Neural progenitor cell (in vitro differentiated cells): Measurements from ENCODE around the gene CCDC102B. TPM values are rescaled to one million over a fixed set of nuclear protein-coding genes. Genes with fewer than 3 reads are reported as not detected.

Experiments used
- DNase-seq: peaks from one replicate; pipeline ENCODE4 v3.0.0-alpha.2; 2016; ENCODE audit warnings: low spot score
- H2AFZ ChIP-seq: fragments of 200-600 bp; sonication (generic); replicated peaks from 2 replicates; pipeline ENCODE4 v1.6.1; 2016; ENCODE audit warnings: antibody characterized with exemption
- H3F3A ChIP-seq: fragments of 200-600 bp; sonication (generic); 2 replicates; pipeline ENCODE4 v1.6.1; 2016; ENCODE audit warnings: antibody characterized with exemption, low read depth
- H3K27ac ChIP-seq: fragments of 200-600 bp; sonication (generic); 2 replicates; pipeline ENCODE4 v1.5.1; 2016; ENCODE audit warnings: mild to moderate bottlenecking
- H3K27me3 ChIP-seq: fragments of 200-600 bp; sonication (generic); 2 replicates; pipeline ENCODE4 v1.6.1; 2016; ENCODE audit warnings: mild to moderate bottlenecking, moderate library complexity
- H3K36me3 ChIP-seq: fragments of 200-600 bp; sonication (generic); 2 replicates; pipeline ENCODE4 v1.5.1; 2016
- H3K4me1 ChIP-seq: fragments of 200-600 bp; sonication (generic); 2 replicates; pipeline ENCODE4 v1.6.1; 2016; ENCODE audit warnings: mixed run types
- H3K4me2 ChIP-seq: fragments of 200-600 bp; sonication (generic); 2 replicates; pipeline ENCODE4 v1.6.1; 2016
- H3K4me3 ChIP-seq: fragments of 200-600 bp; sonication (generic); 2 replicates; pipeline ENCODE4 v1.5.1; 2016
- H3K79me2 ChIP-seq: fragments of 200-600 bp; sonication (generic); 2 replicates; pipeline ENCODE4 v1.6.1; 2016; ENCODE audit warnings: low read depth
- H3K9ac ChIP-seq: fragments of 200-600 bp; sonication (generic); 2 replicates; pipeline ENCODE4 v1.6.1; 2016
- H3K9me3 ChIP-seq: fragments of 200-600 bp; sonication (generic); 2 replicates; pipeline ENCODE4 v1.5.1; 2016; ENCODE audit warnings: low read depth
- H4K20me1 ChIP-seq: fragments of 200-600 bp; sonication (generic); 2 replicates; pipeline ENCODE4 v1.6.1; 2016; ENCODE audit warnings: low read depth
- H3K27ac Mint-ChIP-seq: 3 replicates; pipeline ENCODE4 v1.8.0; 2021; ENCODE audit warnings: mixed read lengths
- H3K27me3 Mint-ChIP-seq: 2 replicates; pipeline ENCODE4 v1.8.0; 2022; ENCODE audit warnings: low read depth, mild to moderate bottlenecking, inconsistent platforms, moderate library complexity, mixed read lengths; ENCODE audit not compliant: insufficient read depth
- H3K36me3 Mint-ChIP-seq: 3 replicates; pipeline ENCODE4 v1.8.0; 2021; ENCODE audit warnings: mixed read lengths
- H3K4me1 Mint-ChIP-seq: 3 replicates; pipeline ENCODE4 v1.8.0; 2021; ENCODE audit warnings: mixed read lengths
- H3K4me3 Mint-ChIP-seq: 3 replicates; pipeline ENCODE4 v1.8.0; 2021; ENCODE audit warnings: mild to moderate bottlenecking, moderate library complexity, mixed read lengths
- H3K9me3 Mint-ChIP-seq: 3 replicates; pipeline ENCODE4 v1.8.0; 2020; ENCODE audit warnings: mixed read lengths
- EZH2 ChIP-seq: fragments of 200-600 bp; sonication (generic); IDR thresholded peaks from 2 replicates; pipeline ENCODE4 v1.6.1; 2017; ENCODE audit warnings: antibody characterized with exemption, mild to moderate bottlenecking, moderate library complexity
- EZH2phosphoT487 ChIP-seq: fragments of 200-600 bp; sonication (generic); IDR thresholded peaks from 2 replicates; pipeline ENCODE4 v1.6.1; 2017; ENCODE audit warnings: antibody characterized with exemption
- total RNA-seq: library from RNA; depleted of rRNA; stranded (reverse); fragments of >200 nt; gene quantifications from 2 replicates; pipeline ENCODE4 v1.2.3, GENCODE V29; 2015; ENCODE audit warnings: low replicate concordance
- TF ChIP-seq, protein P1 (sequence below): fragments of 200-600 bp; sonication (generic); IDR thresholded peaks from 2 replicates; pipeline ENCODE4 v1.5.1; 2017; ENCODE audit warnings: antibody characterized with exemption, mild to moderate bottlenecking

CCDC102B gene
- total RNA-seq, 1 donor from 2014 or later = 26.2 TPM

DNA sequence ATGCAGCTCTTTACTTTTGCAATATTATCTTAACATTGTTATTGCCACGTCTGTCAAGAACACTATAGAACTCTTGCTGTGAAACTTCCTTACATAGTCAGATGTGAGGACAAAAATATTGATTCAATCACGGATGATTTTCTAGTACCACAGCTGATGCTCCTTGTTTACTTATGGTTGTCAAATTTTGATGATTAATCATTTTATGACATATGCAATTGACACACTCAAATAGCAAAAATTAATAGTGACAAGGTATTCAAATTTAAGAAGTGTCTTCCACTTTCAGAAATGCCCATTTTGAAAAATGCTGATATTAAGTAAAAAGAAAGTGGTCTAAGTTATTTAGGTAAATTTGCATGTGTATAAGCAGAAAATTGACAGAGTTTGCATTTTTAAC, 284.0 kb downstream of the CCDC102B start:
- Histone ChIP-seq H2AFZ (no peak overlapping the region), H3K4me2 (no peak overlapping the region), H3K27ac (no peak overlapping the region), H3K9me3 (no peaks in the 10 kb centered on the region), H3K4me3 (no peak overlapping the region), H3F3A (no peaks in the 10 kb centered on the region), H4K20me1 (no peaks in the 10 kb centered on the region), H3K36me3 (no peaks in the 10 kb centered on the region), H3K27me3 (no peaks in the 10 kb centered on the region), H3K4me1 (no peaks in the 10 kb centered on the region), H3K9ac (no peak overlapping the region), H3K79me2 (no peaks in the 10 kb centered on the region)
- Mint-ChIP-seq H3K27me3 (no peaks in the 10 kb centered on the region), H3K4me1 (no peaks in the 10 kb centered on the region), H3K36me3 (no peaks in the 10 kb centered on the region), H3K27ac (no peak overlapping the region), H3K9me3 (no peaks in the 10 kb centered on the region), H3K4me3 (no peak overlapping the region)
- no peak for DNase-seq
- TF ChIP-seq EZH2phosphoT487 (no peak), EZH2 (no peak)
- TF ChIP-seq, protein P1, sequence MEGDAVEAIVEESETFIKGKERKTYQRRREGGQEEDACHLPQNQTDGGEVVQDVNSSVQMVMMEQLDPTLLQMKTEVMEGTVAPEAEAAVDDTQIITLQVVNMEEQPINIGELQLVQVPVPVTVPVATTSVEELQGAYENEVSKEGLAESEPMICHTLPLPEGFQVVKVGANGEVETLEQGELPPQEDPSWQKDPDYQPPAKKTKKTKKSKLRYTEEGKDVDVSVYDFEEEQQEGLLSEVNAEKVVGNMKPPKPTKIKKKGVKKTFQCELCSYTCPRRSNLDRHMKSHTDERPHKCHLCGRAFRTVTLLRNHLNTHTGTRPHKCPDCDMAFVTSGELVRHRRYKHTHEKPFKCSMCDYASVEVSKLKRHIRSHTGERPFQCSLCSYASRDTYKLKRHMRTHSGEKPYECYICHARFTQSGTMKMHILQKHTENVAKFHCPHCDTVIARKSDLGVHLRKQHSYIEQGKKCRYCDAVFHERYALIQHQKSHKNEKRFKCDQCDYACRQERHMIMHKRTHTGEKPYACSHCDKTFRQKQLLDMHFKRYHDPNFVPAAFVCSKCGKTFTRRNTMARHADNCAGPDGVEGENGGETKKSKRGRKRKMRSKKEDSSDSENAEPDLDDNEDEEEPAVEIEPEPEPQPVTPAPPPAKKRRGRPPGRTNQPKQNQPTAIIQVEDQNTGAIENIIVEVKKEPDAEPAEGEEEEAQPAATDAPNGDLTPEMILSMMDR = no peak

DNA sequence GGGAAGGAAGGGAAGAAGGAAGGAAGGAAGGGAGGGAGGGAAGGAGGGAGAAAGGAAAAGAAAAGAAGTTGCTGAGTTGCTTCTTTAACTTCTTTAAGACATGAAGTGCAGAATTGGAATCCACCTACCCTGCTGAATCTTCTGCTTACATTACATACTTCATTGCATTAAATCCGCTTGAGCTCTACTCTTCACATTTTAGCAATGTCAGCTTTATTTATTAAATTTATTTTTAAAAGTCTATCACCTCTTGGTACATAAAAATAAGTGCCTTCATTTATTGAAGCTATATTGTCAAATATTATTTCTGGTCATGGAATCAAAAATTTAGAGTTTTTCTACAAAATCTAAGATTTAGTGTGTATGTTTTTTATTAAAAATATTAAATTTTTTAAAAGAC, 284.6 kb downstream of the CCDC102B start:
- Histone ChIP-seq H2AFZ (no peak overlapping the region), H3K4me1 (no peaks in the 10 kb centered on the region), H3K27me3 (no peaks in the 10 kb centered on the region), H3K9me3 (no peaks in the 10 kb centered on the region), H3K79me2 (no peaks in the 10 kb centered on the region), H4K20me1 (no peaks in the 10 kb centered on the region), H3K4me2 (no peak overlapping the region), H3K9ac (no peak overlapping the region), H3F3A (no peaks in the 10 kb centered on the region), H3K36me3 (no peaks in the 10 kb centered on the region), H3K27ac (no peak overlapping the region), H3K4me3 (no peak overlapping the region)
- Mint-ChIP-seq H3K27me3 (no peaks in the 10 kb centered on the region), H3K27ac (no peak overlapping the region), H3K4me1 (no peaks in the 10 kb centered on the region), H3K9me3 (no peaks in the 10 kb centered on the region), H3K36me3 (no peaks in the 10 kb centered on the region), H3K4me3 (no peak overlapping the region)
- no peak for DNase-seq
- no peak for TF ChIP-seq EZH2phosphoT487
- TF ChIP-seq EZH2 = no peak
- TF ChIP-seq, protein P1 = no peak

DNA sequence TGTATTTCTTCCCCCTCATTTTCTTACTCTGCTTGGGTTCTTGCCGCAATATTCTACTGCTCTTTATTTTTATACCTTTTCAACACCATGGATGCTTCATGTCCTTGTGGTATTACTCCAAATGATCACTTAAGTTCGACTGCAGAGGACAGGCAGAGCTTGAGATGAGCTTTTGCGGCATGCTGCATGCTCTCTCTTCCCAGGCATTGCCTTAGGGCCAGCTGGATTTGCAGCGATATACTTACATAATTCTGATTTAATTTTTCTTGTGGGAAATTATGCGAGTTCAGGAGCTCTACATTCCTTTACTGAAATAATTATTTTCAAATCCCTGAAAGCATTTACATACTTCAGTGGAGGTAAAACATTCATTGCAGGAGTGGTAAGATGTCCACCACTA, 288.1 kb downstream of the CCDC102B start:
- no peak overlapping the region for H3K4me3 Mint-ChIP-seq
- Histone ChIP-seq H3K27me3 (no peaks in the 10 kb centered on the region), H3K4me2 (no peak overlapping the region), H3K27ac (no peak overlapping the region), H3K36me3 (no peaks in the 10 kb centered on the region), H4K20me1 (no peaks in the 10 kb centered on the region), H2AFZ (no peak overlapping the region), H3K4me1 (no peaks in the 10 kb centered on the region), H3K9me3 (no peaks in the 10 kb centered on the region), H3F3A (no peaks in the 10 kb centered on the region), H3K79me2 (no peaks in the 10 kb centered on the region), H3K4me3 (no peak overlapping the region), H3K9ac (no peak overlapping the region)
- no peaks in the 10 kb centered on the region for H3K4me1 Mint-ChIP-seq
- TF ChIP-seq EZH2phosphoT487 = no peak
- TF ChIP-seq EZH2 = no peak
- TF ChIP-seq, protein P1 = no peak
- no peaks in the 10 kb centered on the region for H3K9me3 Mint-ChIP-seq
- H3K27me3 Mint-ChIP-seq = no peaks in the 10 kb centered on the region
- no peak overlapping the region for H3K27ac Mint-ChIP-seq
- no peak for DNase-seq
- H3K36me3 Mint-ChIP-seq = no peaks in the 10 kb centered on the region

DNA sequence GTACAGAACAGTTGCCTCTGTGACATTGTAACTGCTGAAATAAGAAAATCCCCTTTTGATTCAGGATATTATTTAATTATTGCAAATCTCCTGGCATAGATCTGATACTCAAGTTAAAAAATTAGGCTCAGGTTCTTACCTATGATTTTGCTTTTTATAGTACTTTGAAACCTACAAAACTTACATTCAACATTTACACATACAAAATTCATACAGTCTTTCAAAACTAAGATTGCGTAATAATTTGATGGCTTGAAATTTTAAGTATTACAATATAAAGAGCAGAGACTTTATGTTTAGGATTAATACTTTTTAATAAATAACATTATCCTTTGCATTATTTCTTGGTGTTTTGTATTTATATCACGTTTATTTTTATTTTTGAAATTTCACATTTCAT, 291.1 kb downstream of the CCDC102B start:
- Mint-ChIP-seq H3K27me3 (no peaks in the 10 kb centered on the region), H3K36me3 (no peaks in the 10 kb centered on the region), H3K27ac (no peak overlapping the region), H3K4me3 (no peak overlapping the region), H3K9me3 (no peaks in the 10 kb centered on the region), H3K4me1 (no peaks in the 10 kb centered on the region)
- Histone ChIP-seq H2AFZ (no peak overlapping the region), H3K27ac (no peak overlapping the region), H3K79me2 (no peaks in the 10 kb centered on the region), H3K36me3 (no peaks in the 10 kb centered on the region), H3K9me3 (no peaks in the 10 kb centered on the region), H4K20me1 (no peaks in the 10 kb centered on the region), H3F3A (no peaks in the 10 kb centered on the region), H3K27me3 (no peaks in the 10 kb centered on the region), H3K4me3 (no peak overlapping the region), H3K4me2 (no peak overlapping the region), H3K9ac (no peak overlapping the region), H3K4me1 (no peaks in the 10 kb centered on the region)
- DNase-seq = no peak
- TF ChIP-seq, protein P1 = no peak
- TF ChIP-seq EZH2 = no peak
- TF ChIP-seq EZH2phosphoT487 = no peak
